GM23338 (cell line): ENCODE measurements around the gene SDR42E2. TPM values are rescaled to one million over a fixed set of nuclear protein-coding genes. Genes with fewer than 3 reads are reported as not detected.

Source experiments
- ATAC-seq: fragments of 200-7000 bp; cut with Tn5 transposase; 3 replicates; pipeline ENCODE4 v1.9.1; 2020
- DNase-seq: peaks from one replicate; pipeline ENCODE4 v3.0.0-alpha.2; 2015; ENCODE audit warnings: low spot score
- H2AFZ ChIP-seq: fragments of 200-600 bp; sonication (generic); 2 replicates; pipeline ENCODE4 v1.8.0; 2016; ENCODE audit warnings: antibody characterized with exemption, mild to moderate bottlenecking, moderate library complexity
- H3F3A ChIP-seq: fragments of 200-600 bp; sonication (generic); replicated peaks from 2 replicates; pipeline ENCODE4 v1.8.0; 2017; ENCODE audit warnings: antibody characterized with exemption, mixed run types, low read depth
- H3K27ac ChIP-seq: fragments of 200-600 bp; sonication (generic); 2 replicates; pipeline ENCODE4 v1.6.1; 2016; ENCODE audit warnings: low read depth
- H3K27me3 ChIP-seq: fragments of 200-600 bp; sonication (generic); 2 replicates; pipeline ENCODE4 v1.8.0; 2016; ENCODE audit warnings: mild to moderate bottlenecking, mixed run types, moderate library complexity; ENCODE audit not compliant: insufficient read depth
- H3K36me3 ChIP-seq: fragments of 200-600 bp; sonication (generic); 2 replicates; pipeline ENCODE4 v1.8.0; 2016; ENCODE audit warnings: mild to moderate bottlenecking; ENCODE audit not compliant: insufficient read depth
- H3K4me1 ChIP-seq: fragments of 200-600 bp; sonication (generic); 2 replicates; pipeline ENCODE4 v1.8.0; 2016; ENCODE audit warnings: mild to moderate bottlenecking, moderate library complexity; ENCODE audit not compliant: insufficient read depth
- H3K4me2 ChIP-seq: fragments of 200-600 bp; sonication (generic); 2 replicates; pipeline ENCODE4 v1.7.1; 2017; ENCODE audit warnings: mixed run types
- H3K4me3 ChIP-seq: fragments of 200-600 bp; sonication (generic); 2 replicates; pipeline ENCODE4 v1.6.1; 2016; ENCODE audit warnings: mixed run types
- H3K79me2 ChIP-seq: fragments of 200-600 bp; sonication (generic); replicated peaks from 2 replicates; pipeline ENCODE4 v1.8.0; 2017; ENCODE audit warnings: mild to moderate bottlenecking; ENCODE audit not compliant: insufficient read depth
- H3K9me2 ChIP-seq: fragments of 200-600 bp; sonication (generic); 2 replicates; pipeline ENCODE4 v1.8.0; 2017; ENCODE audit not compliant: insufficient read depth
- H4K20me1 ChIP-seq: fragments of 200-600 bp; sonication (generic); replicated peaks from 2 replicates; pipeline ENCODE4 v1.8.0; 2017; ENCODE audit warnings: mild to moderate bottlenecking; ENCODE audit not compliant: insufficient read depth
- H3K27ac Mint-ChIP-seq: 2 replicates; pipeline ENCODE4 v1.8.0; 2020; ENCODE audit warnings: inconsistent platforms, mild to moderate bottlenecking, moderate library complexity, mixed read lengths
- H3K27me3 Mint-ChIP-seq: 3 replicates; pipeline ENCODE4 v1.8.0; 2022; ENCODE audit warnings: low read depth, mild to moderate bottlenecking, moderate library complexity, mixed read lengths, inconsistent platforms; ENCODE audit not compliant: insufficient read depth, poor library complexity
- H3K36me3 Mint-ChIP-seq: 3 replicates; pipeline ENCODE4 v1.8.0; 2021; ENCODE audit warnings: low read depth, mild to moderate bottlenecking, inconsistent platforms, moderate library complexity, mixed read lengths
- H3K4me1 Mint-ChIP-seq: 3 replicates; pipeline ENCODE4 v1.8.0; 2020; ENCODE audit warnings: mild to moderate bottlenecking, inconsistent platforms, mixed read lengths
- H3K4me3 Mint-ChIP-seq: 3 replicates; pipeline ENCODE4 v1.8.0; 2021; ENCODE audit warnings: moderate library complexity, mild to moderate bottlenecking, inconsistent platforms, mixed read lengths
- H3K9me3 Mint-ChIP-seq: 3 replicates; pipeline ENCODE4 v1.8.0; 2020; ENCODE audit warnings: moderate library complexity, mild to moderate bottlenecking, inconsistent platforms, mixed read lengths
- CREB1 ChIP-seq: fragments of 250-450 bp; sonication (Bioruptor Pico); IDR thresholded peaks from 2 replicates; pipeline ENCODE4 v1.5.0; 2020; ENCODE audit warnings: low read depth, mild to moderate bottlenecking, moderate library complexity
- CTCF ChIP-seq, 2 experiments: fragments of 200-600 bp in 1 of 2; sonication (generic) in 1 of 2; conservative IDR thresholded peaks; 2 replicates each; pipeline versions ENCODE4 v1.5.1 to v1.6.1; 2016 to 2017; ENCODE audit warnings: antibody characterized with exemption in 2 of 2, low read depth in 2 of 2, mild to moderate bottlenecking in 2 of 2, moderate library complexity in 1 of 2
- EZH2 ChIP-seq: fragments of 200-600 bp; sonication (generic); IDR thresholded peaks from one replicate; pipeline ENCODE4 v1.8.0; 2017; ENCODE audit warnings: antibody characterized with exemption, mild to moderate bottlenecking, low read depth; ENCODE audit not compliant: unreplicated experiment
- EZH2phosphoT487 ChIP-seq: fragments of 200-600 bp; sonication (generic); IDR thresholded peaks from one replicate; pipeline ENCODE4 v1.8.1; 2018; ENCODE audit warnings: antibody characterized with exemption; ENCODE audit not compliant: unreplicated experiment
- NANOG ChIP-seq: IDR thresholded peaks from 2 replicates; pipeline ENCODE4 v1.6.1; 2016; ENCODE audit warnings: antibody characterized with exemption, borderline replicate concordance
- REST ChIP-seq: IDR thresholded peaks from one replicate; pipeline ENCODE4 v1.6.1; 2018; ENCODE audit warnings: antibody characterized with exemption; ENCODE audit not compliant: unreplicated experiment
- ZNF114 ChIP-seq: fragments of 250-450 bp; sonication (Bioruptor Pico); IDR thresholded peaks from 2 replicates; pipeline ENCODE4 v1.5.0; 2020; ENCODE audit warnings: mild to moderate bottlenecking, moderate library complexity
- ZNF331 ChIP-seq: fragments of 250-450 bp; sonication (Bioruptor Pico); IDR thresholded peaks from 2 replicates; pipeline ENCODE4 v1.5.0; 2020; ENCODE audit warnings: low read depth, mild to moderate bottlenecking, moderate library complexity
- ZNF462 ChIP-seq: fragments of 250-450 bp; sonication (Bioruptor Pico); IDR thresholded peaks from 2 replicates; pipeline ENCODE4 v1.5.0; 2020; ENCODE audit warnings: mild to moderate bottlenecking, moderate library complexity
- polyA plus RNA-seq: library from polyadenylated mRNA; unstranded; fragments of >200 nt; fragmentation: Nextera tagmentation; extraction: Ambion mirVana; gene quantifications from 2 replicates; pipeline ENCODE4 v1.2.1, GENCODE V29; 2016
- total RNA-seq: library from RNA; depleted of rRNA; stranded (reverse); fragments of >200 nt; shearing (Covaris generic); gene quantifications from 2 replicates; pipeline ENCODE4 v1.2.3, GENCODE V29; 2014

SDR42E2 gene
- total and polyA plus RNA-seq, 2 experiments from 2014 or later, result 0.15 TPM; not detected in 1

GRCh38 chr16:22151246-22151998, 10.9 kb upstream of the SDR42E2 start:
- ATAC-seq (no peak), DNase-seq (no peak)
- Mint-ChIP-seq H3K4me1 (no peaks in the 10 kb centered on the region), H3K27ac (no peak overlapping the region), H3K9me3 (no peaks in the 10 kb centered on the region), H3K36me3 (no peaks in the 10 kb centered on the region), H3K4me3 (no peak overlapping the region), H3K27me3 (peaks cover under 1% of the 10 kb centered on the region)
- no peaks in the 10 kb centered on the region for H3K36me3 ChIP-seq
- H3K79me2 ChIP-seq, result no peaks in the 10 kb centered on the region
- no peaks in the 10 kb centered on the region for H4K20me1 ChIP-seq
- H3K4me2 ChIP-seq, result no peak overlapping the region
- 0 out of 2 replicates have a peak overlapping the region, but pooled peaks have one; percentile 43 for H2AFZ ChIP-seq
- no peaks in the 10 kb centered on the region for H3K9me2 ChIP-seq
- H3K27ac ChIP-seq, result no peak overlapping the region
- no peaks in the 10 kb centered on the region for H3F3A ChIP-seq
- TF ChIP-seq NANOG (no peak), EZH2 (no peak)
- H3K4me3 ChIP-seq, result no peak overlapping the region
- H3K4me1 ChIP-seq, result no peaks in the 10 kb centered on the region
- no peaks in the 10 kb centered on the region for H3K27me3 ChIP-seq

- H3K27ac Mint-ChIP-seq, result no peak overlapping the region
- no peak overlapping the region; the same call in 1 of the 2 replicates for H2AFZ ChIP-seq
- no peak overlapping the region for H3K4me3 ChIP-seq
- H3K4me1 Mint-ChIP-seq, result no peaks in the 10 kb centered on the region
- H4K20me1 ChIP-seq, result no peaks in the 10 kb centered on the region
- H3K36me3 ChIP-seq, result no peaks in the 10 kb centered on the region
- no peaks in the 10 kb centered on the region for H3K79me2 ChIP-seq
- no peak overlapping the region for H3K27ac ChIP-seq
- H3F3A ChIP-seq, result no peaks in the 10 kb centered on the region
- H3K4me1 ChIP-seq, result no peaks in the 10 kb centered on the region
- ATAC-seq, result no peak
- peaks cover 2% of the 10 kb centered on the region for H3K27me3 Mint-ChIP-seq
- no peaks in the 10 kb centered on the region for H3K9me3 Mint-ChIP-seq
- no peaks in the 10 kb centered on the region for H3K36me3 Mint-ChIP-seq
- no peak overlapping the region for H3K4me2 ChIP-seq
- H3K4me3 Mint-ChIP-seq, result no peak overlapping the region
- no peak for DNase-seq
- no peaks in the 10 kb centered on the region for H3K9me2 ChIP-seq
- H3K27me3 ChIP-seq, result no peaks in the 10 kb centered on the region
- TF ChIP-seq REST, result no peak
- no peak for TF ChIP-seq EZH2phosphoT487
- TF ChIP-seq ZNF331, result no peak
- TF ChIP-seq ZNF462, result no peak
- no peak for TF ChIP-seq EZH2
- no peak for TF ChIP-seq CREB1 (CRISPR knock-in tag)
- TF ChIP-seq ZNF114 (CRISPR knock-in tag), result no peak
- no peak for TF ChIP-seq CTCF (conservative IDR thresholded peaks at IDR 0.05; ENCODE audit: low read depth in 2 of 2)
Observed at GRCh38 chr16:22152316-22152715, 10.0 kb upstream of the SDR42E2 start.
